Activated T-helper 9 cell treated with anti-CD3 and anti-CD28 coated beads, Interleukin-2, amount 50 U/mL, for 16 hours (primary cell): ENCODE measurements around the gene SUGCT.
"Not testable (repeated sequence)": the region's sequence is repeated elsewhere in the genome, so short reads cannot be mapped to it uniquely, and the experiment has no call there.

Experiments used
- DNase-seq: peaks from one replicate; pipeline ENCODE4 v3.0.0-alpha.2; 2020; ENCODE audit warnings: low read depth

Gene SUGCT

DNA sequence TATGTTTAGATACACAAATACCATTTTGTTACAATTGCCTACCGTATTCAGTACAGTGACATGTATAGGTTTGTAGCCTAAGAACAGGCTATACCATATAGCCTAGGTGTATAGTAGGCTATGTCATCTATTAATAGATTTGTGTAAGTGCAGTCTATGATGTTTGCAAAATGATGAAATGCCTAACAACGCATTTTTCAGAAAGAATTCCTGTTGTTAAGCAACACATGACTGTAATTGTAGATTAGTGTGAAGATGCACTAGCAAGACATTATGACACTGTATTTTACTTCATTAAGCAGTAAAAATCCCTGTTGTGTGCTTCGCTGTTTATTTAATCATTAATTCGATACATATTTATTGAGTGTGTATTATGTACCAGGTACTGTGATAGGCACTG is 446.0 kb downstream of the SUGCT start:
- no peak for DNase-seq

DNA sequence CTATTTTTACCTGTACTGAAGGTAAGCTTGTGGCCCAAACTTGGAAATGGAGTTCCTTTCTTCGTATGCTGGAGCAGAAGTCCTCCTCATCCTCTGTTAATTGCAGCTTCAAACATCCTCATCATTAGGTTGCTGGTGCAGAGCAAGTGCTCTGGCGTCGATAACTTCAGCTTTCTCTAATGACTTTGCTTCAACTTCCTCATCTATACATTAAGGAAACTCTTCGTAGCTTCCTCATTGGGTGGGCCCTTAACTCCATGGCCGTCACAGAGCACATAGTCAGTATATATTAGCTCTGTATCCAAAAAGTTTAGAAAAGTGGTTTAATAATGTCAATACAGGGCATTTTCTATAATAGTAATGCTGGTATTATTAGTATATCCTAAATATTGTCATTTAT is 447.7 kb downstream of the SUGCT start:
- no peak for DNase-seq

DNA sequence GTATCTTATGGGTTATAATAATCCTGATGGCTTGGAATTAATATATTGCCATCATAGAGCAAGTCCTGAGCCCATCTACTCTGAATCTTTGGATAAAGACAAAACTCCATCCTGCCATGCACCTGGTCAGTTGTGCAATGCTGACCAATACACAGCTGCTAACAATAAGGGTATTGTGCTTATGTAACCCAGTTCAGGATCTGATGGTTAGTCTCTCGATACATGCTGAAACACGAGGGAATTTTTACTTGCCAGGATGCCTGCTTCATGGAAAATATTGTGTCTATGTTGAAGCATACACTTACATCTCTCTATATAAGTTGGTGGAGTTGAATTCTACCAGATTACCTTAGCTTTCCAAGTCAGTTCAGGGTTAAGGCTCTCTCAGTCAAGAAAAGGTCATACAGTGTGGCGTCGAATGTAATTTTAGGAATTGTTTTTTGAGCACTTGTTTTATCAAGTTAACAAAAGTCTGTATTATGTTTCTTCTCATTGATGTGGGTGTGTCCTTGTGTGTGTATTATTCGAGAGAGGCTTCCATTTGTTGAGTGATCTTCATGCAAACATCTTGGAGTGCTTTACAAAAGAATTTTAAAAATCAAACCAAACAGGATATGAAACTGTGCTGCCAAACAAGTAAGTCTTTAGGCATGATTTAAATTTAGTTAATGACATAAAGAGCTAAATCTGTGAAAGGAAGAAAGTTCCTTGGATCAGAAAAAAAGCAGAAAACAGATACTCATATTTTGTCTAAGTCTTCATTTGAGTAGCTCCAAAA is 449.1 kb downstream of the SUGCT start:
- no peak for DNase-seq

DNA sequence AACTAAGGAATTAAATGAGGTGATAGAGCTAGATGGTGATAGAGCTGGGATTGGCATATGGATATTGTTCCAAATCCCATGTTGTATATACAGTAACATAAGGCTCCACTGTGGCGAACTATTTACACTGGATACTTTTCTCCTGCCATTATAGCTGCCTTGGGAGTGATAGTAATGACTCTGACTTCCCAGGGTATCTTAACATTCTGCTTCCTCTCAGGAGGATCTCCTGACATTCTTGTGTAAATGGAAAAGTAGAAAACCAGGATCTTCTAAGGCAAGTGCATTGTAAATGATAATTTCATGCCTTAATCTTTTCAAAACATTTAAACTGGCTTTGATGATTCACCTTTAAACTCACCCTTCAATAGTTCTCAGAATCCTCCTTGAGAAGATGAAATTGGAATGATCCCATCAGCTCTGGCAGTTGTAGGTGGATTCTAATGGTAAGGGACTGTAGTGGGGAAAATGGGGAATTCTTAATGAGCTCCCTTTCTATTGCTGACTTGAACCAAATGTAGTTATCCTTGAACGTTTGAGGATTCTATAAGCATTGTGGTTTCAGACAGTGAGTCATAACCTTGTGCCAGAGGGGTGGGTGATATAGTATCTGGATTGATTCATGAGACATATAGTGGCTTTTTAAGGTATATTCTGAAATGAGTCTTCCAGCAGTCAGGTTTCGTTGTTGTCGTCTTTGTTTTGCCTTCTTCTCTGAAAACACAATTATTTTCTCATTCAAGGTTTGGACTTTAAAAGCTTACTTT is 450.0 kb downstream of the SUGCT start:
- no peak for DNase-seq

DNA sequence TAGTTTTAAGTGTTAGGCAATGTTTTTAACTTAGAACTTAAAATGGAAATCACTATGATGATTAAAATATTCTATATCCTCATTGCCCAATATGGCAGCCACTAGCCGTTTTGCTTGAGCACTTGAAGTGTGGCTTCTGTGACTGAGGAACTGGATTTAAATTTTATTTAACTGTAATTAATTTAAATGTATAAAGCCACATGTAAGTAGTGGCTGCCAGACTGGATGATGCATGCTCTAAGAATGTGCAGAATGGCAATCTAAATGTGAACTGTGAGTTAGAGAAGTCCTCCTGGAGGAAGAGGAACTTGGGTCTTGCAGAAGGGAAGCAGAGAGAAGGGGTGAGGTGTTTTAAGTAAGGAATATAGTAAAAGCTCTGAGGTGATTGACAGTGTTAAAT is 451.4 kb downstream of the SUGCT start:
- no peak for DNase-seq

DNA sequence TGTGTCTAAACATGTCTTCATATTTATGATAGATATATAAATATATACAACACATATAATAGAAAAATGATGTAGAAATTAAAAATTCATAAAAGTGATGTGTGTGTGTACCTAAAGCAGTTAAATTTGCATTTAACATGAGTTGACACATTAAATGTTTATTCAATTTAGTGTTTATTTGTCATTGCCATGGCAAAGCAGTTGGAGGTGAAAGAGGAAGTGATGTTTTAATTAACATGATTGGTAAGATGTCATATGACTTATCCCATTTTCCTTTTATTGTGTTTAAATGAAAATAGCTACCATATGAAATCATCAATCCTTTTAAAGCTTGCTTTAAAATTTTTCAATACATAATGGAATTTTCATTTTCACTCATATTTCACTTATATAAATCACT is 452.6 kb downstream of the SUGCT start:
- no peak for DNase-seq

DNA sequence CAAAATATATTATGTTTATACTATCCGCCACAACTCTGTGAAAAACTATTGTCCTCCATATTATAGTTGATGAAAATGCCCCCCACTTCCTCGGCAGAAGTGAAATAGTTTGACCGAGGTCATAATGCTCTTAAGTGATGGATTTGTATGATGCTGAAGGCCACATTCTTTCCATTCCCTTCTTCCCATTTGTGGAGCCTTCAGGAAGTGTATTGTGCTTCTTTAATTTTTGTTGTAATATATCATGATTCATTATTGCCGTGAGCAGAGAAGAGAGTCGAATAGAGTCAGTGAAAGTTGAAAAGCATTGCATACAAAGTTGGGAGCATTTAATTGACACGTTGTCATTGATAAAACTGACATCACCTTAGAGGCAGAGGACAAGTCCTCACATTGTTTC is 460.3 kb downstream of the SUGCT start:
- DNase-seq = no peak

DNA sequence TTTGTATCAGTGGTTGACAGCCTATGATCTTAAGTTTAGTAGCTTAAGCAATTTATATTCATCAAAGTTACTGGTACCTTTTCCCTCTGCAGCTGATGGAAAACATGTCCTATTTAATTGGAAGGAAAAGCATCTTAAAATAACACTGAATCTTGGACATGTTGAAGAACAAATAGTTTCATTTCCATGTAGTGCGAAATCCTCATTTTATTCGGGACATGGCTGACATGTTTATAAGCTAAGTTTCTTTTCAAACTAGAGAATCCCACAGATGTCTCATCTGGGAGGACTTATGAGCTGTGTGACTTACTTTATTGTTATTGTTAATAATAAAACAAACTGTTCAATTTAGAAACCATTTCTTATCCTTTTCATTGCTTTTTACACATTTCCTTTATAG is 461.0 kb downstream of the SUGCT start:
- DNase-seq = no peak

DNA sequence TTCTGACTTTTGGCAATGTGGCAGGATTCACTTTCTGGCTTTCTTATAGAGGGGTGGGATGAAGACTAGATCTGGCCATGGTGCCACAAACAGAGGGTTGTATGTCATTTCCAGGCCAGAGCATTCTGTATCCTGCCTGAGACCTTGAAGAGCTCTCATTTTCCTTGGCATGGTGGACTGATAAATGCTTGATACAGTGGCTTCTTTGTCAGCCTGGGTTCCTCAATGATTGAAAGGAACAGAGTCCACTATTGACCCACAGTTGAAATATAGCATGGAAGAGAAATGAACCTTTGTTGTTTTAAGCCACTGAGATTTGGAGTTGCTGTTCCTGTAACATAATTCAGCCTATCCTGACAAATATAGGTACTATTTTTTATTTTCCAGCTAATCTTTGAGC is 462.7 kb downstream of the SUGCT start:
- no peak for DNase-seq

DNA sequence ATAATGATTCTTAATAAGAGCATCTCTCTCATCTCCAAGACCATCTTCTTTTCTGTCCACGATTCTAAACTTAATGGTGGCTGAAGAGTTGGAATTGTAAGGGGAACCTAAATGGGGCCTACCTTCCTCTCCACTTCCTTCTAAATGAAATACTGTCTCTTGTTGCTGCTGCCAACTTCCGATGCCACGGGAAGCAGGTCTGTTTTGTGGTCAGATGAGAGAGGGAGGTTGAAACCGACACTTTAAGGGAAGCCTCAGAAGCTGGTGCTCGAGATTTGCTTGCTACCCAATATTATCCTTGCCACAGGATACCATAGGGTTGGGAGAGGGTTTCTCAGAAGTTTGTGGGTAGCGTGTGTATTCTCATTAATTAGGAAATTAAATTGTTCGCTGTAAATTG is 464.1 kb downstream of the SUGCT start:
- no peak for DNase-seq

DNA sequence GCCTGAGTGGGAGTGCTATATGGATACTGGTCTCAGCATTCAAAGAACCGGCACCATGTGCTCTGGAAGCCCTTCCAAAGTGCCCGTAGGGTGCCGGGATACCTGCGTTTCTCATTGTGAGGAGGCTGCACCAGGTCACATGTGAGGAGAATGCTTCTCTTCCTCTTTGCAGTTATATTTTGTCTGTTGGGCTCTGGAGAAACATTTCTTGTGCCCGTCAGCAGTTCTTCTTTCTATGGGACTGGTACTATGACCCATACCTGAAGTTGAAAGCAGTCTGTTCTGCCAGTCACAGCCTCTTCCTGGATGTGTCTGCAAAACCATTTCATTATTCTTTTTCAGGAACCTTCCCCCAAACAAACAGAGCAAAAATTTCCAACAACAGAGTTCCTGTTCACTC is 465.0 kb downstream of the SUGCT start:
- no peak for DNase-seq

DNA sequence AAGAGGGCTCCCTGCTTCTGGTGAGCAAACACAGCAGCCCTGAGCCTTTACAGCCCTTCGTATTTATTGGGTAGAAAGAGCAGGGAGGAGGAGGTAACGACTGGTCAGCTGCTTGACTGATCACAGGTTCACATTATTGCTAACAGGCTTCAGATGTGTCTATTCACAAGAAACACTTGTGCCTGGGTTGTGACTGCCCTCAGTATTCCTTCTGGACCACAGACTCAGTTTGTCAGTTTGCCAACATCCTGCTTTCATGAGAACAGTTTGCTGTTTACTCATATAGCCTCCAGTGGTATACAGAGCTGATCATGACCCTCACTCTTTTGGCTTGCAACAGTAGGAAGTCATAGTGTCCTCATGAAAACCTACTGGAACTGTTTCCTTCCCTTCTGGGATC is 467.5 kb downstream of the SUGCT start:
- not testable (repeated sequence) for DNase-seq

DNA sequence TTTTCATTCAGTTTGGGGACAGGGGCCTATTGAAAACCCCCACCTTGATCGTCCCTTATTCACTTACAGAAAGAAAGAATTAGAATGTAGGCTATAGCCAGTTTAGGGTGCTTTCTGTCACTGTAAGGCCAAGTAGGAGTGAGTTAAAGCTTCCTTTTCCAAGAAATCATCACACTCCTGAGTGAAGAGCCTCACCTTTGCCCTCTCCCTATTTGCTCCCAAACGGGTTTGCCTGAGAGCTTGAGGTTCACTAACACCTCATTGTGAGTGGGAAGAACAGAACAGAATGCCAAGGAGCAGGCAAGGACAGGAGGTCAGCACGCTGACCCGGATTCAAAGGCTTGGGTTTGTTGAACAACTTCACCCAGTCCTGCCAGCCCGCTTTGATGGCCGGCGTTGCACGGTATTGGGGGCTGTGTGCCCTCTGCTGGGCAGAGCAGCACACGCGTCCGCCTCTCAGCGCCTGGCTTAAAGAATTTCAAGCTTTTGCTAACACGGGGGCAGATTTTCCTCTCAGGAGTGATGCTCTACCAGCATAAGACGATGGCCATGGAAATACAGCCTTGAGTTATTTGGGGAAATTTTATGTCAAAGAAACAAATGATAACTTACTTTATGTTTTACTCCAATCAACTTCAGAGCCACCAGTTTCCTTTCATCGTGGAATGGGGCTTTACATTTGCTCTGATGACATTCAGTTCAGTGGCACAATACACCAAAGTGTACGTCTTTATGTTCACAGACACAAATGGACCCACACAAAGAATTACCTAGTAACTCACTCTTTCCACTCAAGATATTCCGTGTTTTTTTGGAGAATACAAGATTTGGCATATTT is 470.0 kb downstream of the SUGCT start:
- DNase-seq = no peak

DNA sequence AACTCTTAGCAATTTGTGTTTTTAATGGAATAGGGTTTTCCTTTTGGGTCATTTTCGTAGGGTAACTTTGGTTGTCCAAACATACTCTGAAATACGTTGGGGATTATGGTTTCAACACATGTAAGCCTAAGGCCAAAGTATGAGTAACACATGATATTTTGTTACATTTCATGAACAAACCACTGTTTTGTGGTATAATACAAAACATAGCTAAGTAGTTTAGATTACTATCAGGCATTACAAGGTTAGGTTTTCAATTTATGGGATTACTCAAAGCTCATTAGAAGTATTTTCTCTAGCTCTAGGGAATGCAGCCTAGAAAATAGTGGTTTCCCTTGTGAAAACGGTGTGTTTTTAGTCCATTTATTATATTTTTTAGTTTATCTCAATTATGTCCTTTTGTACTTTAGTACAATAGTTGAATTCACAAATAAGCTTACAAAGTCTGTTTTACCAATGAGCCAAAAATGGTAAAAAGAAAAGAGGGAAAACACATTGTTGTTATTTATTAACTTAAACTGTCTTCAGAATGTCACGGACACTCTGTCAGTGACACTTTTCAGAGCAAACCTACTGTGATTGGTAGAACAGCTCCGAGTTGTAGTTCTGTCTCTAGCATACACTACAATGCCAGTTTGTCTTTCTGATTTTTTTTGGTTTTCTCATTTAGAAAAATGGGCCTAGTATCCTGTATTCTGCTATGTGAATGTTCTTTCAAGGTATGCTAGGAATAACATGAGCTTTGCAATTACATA is 473.7 kb downstream of the SUGCT start:
- no peak for DNase-seq

DNA sequence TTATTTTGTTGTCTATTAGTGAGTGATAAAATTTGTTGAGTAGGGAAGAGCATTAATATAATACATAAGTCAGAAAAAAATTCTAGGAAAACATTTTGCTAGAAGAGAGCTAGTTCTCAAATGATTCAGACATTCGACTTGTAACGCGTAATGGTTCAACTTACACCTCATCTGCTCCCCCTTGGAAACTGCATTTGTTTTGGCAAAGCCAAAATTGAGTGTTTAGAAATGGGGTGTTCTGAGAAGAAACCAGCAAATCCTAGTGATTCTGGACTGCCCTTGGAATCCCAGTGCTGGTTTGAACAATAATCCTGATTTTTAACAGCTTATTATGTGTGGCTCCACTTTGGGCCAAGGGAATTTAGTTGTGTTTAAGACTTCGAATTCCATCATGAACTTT is 475.7 kb downstream of the SUGCT start:
- DNase-seq = no peak

DNA sequence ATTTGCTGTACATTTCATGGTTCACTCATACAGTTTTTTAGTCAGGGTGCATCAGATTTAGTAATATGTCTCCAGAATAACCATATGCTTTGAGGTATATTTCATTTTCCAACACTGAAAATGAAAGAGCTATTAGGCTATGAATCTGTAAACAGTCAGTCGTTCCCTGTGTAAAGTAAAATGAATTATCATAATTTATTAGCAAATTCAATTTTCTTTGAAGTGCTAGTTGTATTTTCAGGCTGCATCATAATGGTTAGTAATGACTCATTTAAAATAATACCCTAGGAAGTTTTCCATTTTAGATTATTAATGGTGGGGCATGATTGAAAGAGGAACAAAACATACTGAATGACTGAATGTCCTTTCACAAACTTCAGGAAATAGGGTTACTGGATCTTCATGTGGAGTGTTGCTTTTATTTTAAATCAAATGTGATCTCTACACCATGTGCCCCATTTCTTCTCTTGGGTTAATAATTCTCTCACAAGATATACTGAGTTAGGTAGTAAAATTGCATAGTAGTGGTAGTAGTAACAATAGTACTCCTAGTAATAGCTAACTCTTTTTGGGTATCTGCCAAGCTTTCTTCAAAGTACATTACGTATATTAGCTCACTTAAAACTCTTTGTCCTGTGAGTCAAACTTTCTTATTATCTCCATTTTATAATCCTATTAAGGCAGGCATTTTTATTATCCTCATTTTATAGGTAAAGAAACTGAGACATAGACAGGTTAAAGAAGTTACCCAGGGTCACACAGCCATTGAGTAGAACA is 476.5 kb downstream of the SUGCT start:
- DNase-seq = no peak

DNA sequence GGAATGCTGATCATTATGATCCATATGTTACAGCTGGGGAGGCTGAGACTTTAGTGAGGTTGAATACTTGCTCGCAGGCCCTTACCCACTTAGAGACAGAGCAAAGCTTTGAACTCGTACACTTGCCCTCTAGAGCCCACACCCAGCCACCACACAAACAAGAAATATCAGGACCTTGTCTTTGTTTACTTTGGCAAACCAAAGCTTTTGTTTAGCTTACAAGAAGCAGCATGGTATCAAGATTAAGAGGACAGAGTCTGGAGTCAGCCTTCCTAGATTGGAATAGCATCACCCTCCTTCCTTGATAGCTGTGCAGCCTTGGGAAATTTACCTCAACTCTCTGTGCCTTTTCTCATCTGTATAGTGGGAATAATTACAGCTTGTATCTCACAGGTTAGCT is 477.5 kb downstream of the SUGCT start:
- no peak for DNase-seq

DNA sequence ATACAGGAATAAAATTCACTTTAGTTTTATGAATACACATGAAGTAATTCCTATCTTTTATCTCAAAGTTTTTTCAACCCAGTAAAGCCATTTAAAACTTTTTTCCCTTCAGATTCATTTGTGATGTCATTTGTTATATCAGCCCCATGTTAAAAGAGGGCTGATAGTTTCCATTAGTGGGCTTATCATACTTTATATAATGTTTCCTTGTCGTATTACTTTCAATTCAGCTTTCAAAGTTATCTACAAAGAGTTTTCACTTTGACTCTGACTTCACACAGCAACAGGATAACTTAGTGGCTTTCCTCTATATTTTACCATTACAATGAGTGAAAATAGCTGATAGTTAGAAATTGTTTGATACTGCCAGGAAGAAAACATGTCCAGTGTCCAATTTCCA is 484.8 kb downstream of the SUGCT start:
- no peak for DNase-seq

DNA sequence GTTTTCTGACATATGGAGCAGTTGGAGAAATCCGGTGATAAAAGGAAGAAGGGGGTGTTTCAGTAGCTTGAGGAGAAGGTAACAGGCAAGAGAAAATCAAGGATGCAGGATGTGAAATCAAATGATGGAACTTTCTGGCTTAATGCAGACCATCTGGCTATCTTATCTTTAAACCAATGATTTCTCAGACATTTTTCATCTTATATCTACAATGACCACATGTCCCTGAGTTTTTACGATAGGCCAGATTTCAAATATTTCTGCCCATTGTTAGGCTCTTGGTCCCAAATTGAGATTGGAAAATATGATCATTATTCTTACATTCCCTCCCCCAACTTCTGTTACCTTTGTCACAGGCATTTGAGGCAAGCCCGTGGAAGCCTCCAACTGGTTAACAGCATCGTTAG is 486.8 kb downstream of the SUGCT start:
- no peak for DNase-seq

DNA sequence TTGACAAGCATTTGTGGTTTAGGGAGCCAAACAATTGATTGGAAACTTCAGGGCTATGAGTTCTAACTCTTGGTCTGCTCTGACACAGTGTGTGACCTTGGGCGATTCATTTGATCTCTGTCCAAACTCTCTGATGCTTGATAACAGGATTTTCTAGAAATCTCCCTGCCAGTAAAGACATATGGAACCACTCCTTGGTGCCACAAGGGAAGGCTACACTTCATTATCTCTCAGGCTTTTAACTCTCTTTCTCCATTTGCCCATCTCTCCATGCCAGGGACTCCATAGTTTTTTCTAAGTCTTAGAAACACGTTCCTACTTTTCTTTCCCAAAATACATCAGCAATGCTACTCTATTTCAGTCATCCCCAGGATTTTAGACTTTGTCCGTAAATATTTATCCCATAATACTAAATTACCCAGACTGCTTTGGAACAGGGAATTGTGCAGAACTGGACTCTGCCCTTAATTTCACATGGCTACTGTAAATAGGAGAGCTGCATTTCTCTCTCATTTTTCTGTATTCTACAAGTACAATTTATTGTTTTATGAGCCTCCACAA is 488.2 kb downstream of the SUGCT start:
- DNase-seq = no peak

DNA sequence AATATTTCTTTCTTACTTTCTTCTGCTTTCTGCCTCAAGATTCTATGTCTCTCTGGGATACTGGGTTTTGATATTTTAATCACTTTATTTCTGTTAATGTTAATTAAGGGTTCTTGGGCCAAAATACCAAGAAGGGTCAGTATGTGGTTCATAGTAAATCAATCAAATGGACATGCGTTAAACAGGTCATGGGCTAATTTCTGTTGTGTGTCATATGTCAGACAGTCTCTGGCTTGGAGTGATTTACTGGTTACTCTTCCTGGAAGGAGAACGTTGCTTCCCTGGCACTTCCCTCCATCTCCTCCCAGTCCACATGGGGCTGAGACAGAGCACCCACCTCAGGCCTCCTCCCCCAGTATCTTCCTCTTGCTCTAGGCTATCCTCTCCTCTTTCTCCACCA is 489.1 kb downstream of the SUGCT start:
- no peak for DNase-seq
